K562 (cell line): ENCODE results near the gene COP1. TPM values are rescaled to one million over a fixed set of nuclear protein-coding genes. Genes with fewer than 3 reads are reported as not detected.

ENCODE experiments used
- ATAC-seq: fragments of 200-7000 bp; cut with Tn5 transposase; 3 replicates; pipeline ENCODE4 v1.9.1; 2020; ENCODE audit warnings: moderate library complexity
- BruUV-seq: library from RNA; stranded (reverse); fragments of 400-500 nt; replicated peaks from 2 replicates; lab custom pipeline; 2021; lab: Mats Ljungman, UMichigan
- CTCF ChIA-PET: fragments of 300-600 bp; formaldehyde crosslinking; extraction: SDS; loops from one replicate; lab custom pipeline; 2021; ENCODE audit warnings: low intra/inter-chr PET ratio; lab: Yijun Ruan, JAX
- POLR2A ChIA-PET: fragments of 300-600, 350-650 bp; sonication (Branson Sonifier 250); formaldehyde crosslinking; extraction: SDS; loops from one replicate; lab custom pipeline; 2021; ENCODE audit warnings: antibody characterized with exemption, inconsistent platforms; lab: Yijun Ruan, JAX
- DNase-seq, 4 experiments: peaks; one replicate each; pipeline versions ENCODE4 v3.0.0 to v3.0.0-alpha.2; 2011 to 2018; ENCODE audit warnings: low spot score in 3 of 4, mixed read lengths in 3 of 4; ENCODE audit errors: extremely low read depth in 1 of 4
- FAIRE-seq: peaks from 2 replicates; lab custom pipeline; 2011; peaks lifted over from hg19 to GRCh38; lab: Jason Lieb, UNC
- H2AFZ ChIP-seq: 2 replicates; pipeline ENCODE4 v1.6.0; 2011; ENCODE audit warnings: low read depth, low read length, control low read depth, inconsistent platforms
- H3K27ac ChIP-seq: fragments of 200-600 bp; 3 replicates; pipeline ENCODE4 v1.8.0; 2011; ENCODE audit warnings: low read depth, mild to moderate bottlenecking, control low read depth, inconsistent platforms, low read length, moderate library complexity, mixed read lengths; ENCODE audit errors: extremely low read depth
- H3K27me3 ChIP-seq, 2 experiments: fragments of 300-600 bp in 1 of 2; 2 replicates in 1 of 2; 3 replicates in 1 of 2; pipeline versions ENCODE4 v1.6.0 to v1.8.0; 2011; ENCODE audit warnings: inconsistent platforms in 2 of 2, low read length in 2 of 2, mild to moderate bottlenecking in 1 of 2, mixed read lengths in 1 of 2, moderate library complexity in 1 of 2; ENCODE audit not compliant: control insufficient read depth in 2 of 2, insufficient read depth in 2 of 2
- H3K36me3 ChIP-seq: fragments of 300-600 bp; 3 replicates; pipeline ENCODE4 v1.8.0; 2011; ENCODE audit warnings: mild to moderate bottlenecking, low read length, inconsistent platforms; ENCODE audit not compliant: control insufficient read depth, insufficient read depth
- H3K4me1 ChIP-seq, 2 experiments: fragments of 200-600 bp in 1 of 2; replicated peaks in 1 of 2; 2 replicates in 1 of 2; 3 replicates in 1 of 2; pipeline versions ENCODE4 v1.5.1 to v1.8.0; 2011; ENCODE audit warnings: inconsistent platforms in 2 of 2, low read length in 2 of 2, mild to moderate bottlenecking in 1 of 2, mixed read lengths in 1 of 2, moderate library complexity in 1 of 2; ENCODE audit not compliant: control insufficient read depth in 2 of 2, insufficient read depth in 2 of 2
- H3K4me2 ChIP-seq: 2 replicates; pipeline ENCODE4 v1.6.1; 2011; ENCODE audit warnings: low read length, control low read depth, inconsistent platforms, mixed read lengths; ENCODE audit not compliant: insufficient read depth
- H3K4me3 ChIP-seq: fragments of 200-600 bp; sonication (generic), shearing (Covaris generic); 2 replicates; pipeline ENCODE4 v1.5.1; 2016; ENCODE audit warnings: control low read depth, inconsistent platforms
- H3K79me2 ChIP-seq: fragments of 200-600 bp; 3 replicates; pipeline ENCODE4 v1.8.0; 2011; ENCODE audit warnings: low read length, inconsistent platforms; ENCODE audit not compliant: control insufficient read depth, insufficient read depth
- H3K9ac ChIP-seq, 2 experiments: 2 replicates each; pipeline versions ENCODE4 v1.6.0 to v1.6.1; 2011; ENCODE audit warnings: low read depth in 2 of 2, low read length in 2 of 2, control low read depth in 1 of 2, inconsistent platforms in 1 of 2, mild to moderate bottlenecking in 1 of 2, mixed read lengths in 1 of 2; ENCODE audit not compliant: insufficient read depth in 1 of 2
- H3K9me1 ChIP-seq: one replicate; pipeline ENCODE4 v1.6.0; 2011; ENCODE audit warnings: inconsistent platforms, mild to moderate bottlenecking, low read length, moderate library complexity; ENCODE audit not compliant: control insufficient read depth, insufficient read depth
- H3K9me3 ChIP-seq: replicated peaks from 2 replicates; pipeline ENCODE4 v1.5.1; 2011; ENCODE audit warnings: low read depth, low read length, inconsistent platforms; ENCODE audit not compliant: control insufficient read depth, insufficient read depth
- H4K20me1 ChIP-seq: replicated peaks from 2 replicates; pipeline ENCODE4 v1.6.1; 2011; ENCODE audit warnings: low read length, inconsistent platforms, mixed read lengths; ENCODE audit not compliant: control insufficient read depth, insufficient read depth
- ASH1L ChIP-seq: fragments of 450-650 bp; IDR thresholded peaks from 2 replicates; pipeline ENCODE4 v1.6.1; 2018; ENCODE audit warnings: borderline replicate concordance, mild to moderate bottlenecking, low read depth; ENCODE audit not compliant: partially characterized antibody
- CBX2 ChIP-seq: fragments of 200-600 bp; sonication (generic); IDR thresholded peaks from one replicate; pipeline ENCODE4 v1.6.1; 2012; ENCODE audit warnings: mild to moderate bottlenecking, low read length, inconsistent platforms; ENCODE audit not compliant: insufficient read depth, poor library complexity, severe bottlenecking
- LCOR ChIP-seq: sonication (generic); formaldehyde crosslinking; IDR thresholded peaks from 2 replicates; pipeline ENCODE4 v1.8.0; 2022; ENCODE audit warnings: mild to moderate bottlenecking, missing genetic modification reagents
- NBN ChIP-seq: fragments of 450-650 bp; IDR thresholded peaks from 2 replicates; pipeline ENCODE4 v1.6.1; 2016; ENCODE audit warnings: low read depth, mild to moderate bottlenecking
- NR4A1 ChIP-seq, 2 experiments: fragments of 250-450 bp in 1 of 2; fragments of 450-650 bp in 1 of 2; sonication (Bioruptor Pico) in 1 of 2; IDR thresholded peaks; 2 replicates each; pipeline versions ENCODE4 v1.4.0 to v1.6.1; 2016 to 2020; ENCODE audit warnings: mild to moderate bottlenecking in 2 of 2, missing compliant biosample characterization in 1 of 2, missing genetic modification characterization in 1 of 2, moderate library complexity in 1 of 2
- TRIM24 ChIP-seq, 2 experiments: fragments of 450-650 bp; IDR thresholded peaks; 2 replicates each; pipeline ENCODE4 v1.6.1; 2016
- WHSC1 ChIP-seq: IDR thresholded peaks from one replicate; pipeline ENCODE4 v1.6.1; 2012; ENCODE audit warnings: low read length, control low read depth, inconsistent platforms
- ZKSCAN1 ChIP-seq: fragments of 150-350 bp; IDR thresholded peaks from 2 replicates; pipeline ENCODE4 v1.6.1; 2016; ENCODE audit warnings: low read depth, low read length
- ZNF146 ChIP-seq: IDR thresholded peaks from one replicate; pipeline ENCODE4 v1.6.1; 2018; ENCODE audit warnings: missing compliant biosample characterization; ENCODE audit not compliant: unreplicated experiment
- ZNF280B ChIP-seq: fragments of 250-450 bp; sonication (Bioruptor Pico); IDR thresholded peaks from 2 replicates; pipeline ENCODE4 v1.5.1; 2021; ENCODE audit warnings: mild to moderate bottlenecking
- ZNF354B ChIP-seq: fragments of 250-450 bp; sonication (Bioruptor Pico); IDR thresholded peaks from 2 replicates; pipeline ENCODE4 v1.4.0; 2020
- ZNF561 ChIP-seq: fragments of 450-650 bp; formaldehyde crosslinking; conservative IDR thresholded peaks from 2 replicates; pipeline ENCODE4 v1.4.0; 2020; ENCODE audit warnings: mild to moderate bottlenecking, moderate library complexity
- WGBS: fragments of 100-300 bp; shearing (Covaris generic); methylation state at CpG from one replicate; pipeline ENCODE4 v1.1.6; 2016; ENCODE audit warnings: low coverage, mixed read lengths; ENCODE audit not compliant: insufficient coverage; ENCODE audit errors: missing lambda C conversion rate; 5-methylcytosine and 5-hydroxymethylcytosine counted together
- in situ Hi-C: fragments of 300-500 bp; cut with MboI; formaldehyde crosslinking; loops from 4 replicates; pipeline ENCODE4 v1.15.0; 2018; ENCODE audit warnings: inconsistent platforms, mixed read lengths
- intact Hi-C: fragments of 100-400 bp; cut with micrococcal nuclease; formaldehyde crosslinking; loops from 2 replicates; pipeline ENCODE4 v1.14.2; 2022
- polyA plus RNA-seq, 8 experiments: library from polyadenylated mRNA; depleted of rRNA in 4 of 8; stranded (reverse) in 5 of 8; unstranded in 3 of 8; fragments of >200 nt; fragmentation: Nextera tagmentation in 2 of 8; fragmentation: Illumina TruSeq in 1 of 8; extraction: Ambion mirVana in 2 of 8; extraction: Trizol in 1 of 8; gene quantifications; 2 replicates each; pipeline versions ENCODE4 v1.2.1 to v1.2.3, GENCODE V29; 2011 to 2014; ENCODE audit warnings: inconsistent platforms in 1 of 8, missing spikeins in 1 of 8
- total RNA-seq, 7 experiments: library from RNA; depleted of rRNA in 6 of 7; stranded (reverse); fragments of >200 nt in 6 of 7; fragmentation: Illumina TruSeq in 2 of 7; extraction: Trizol in 2 of 7; gene quantifications; 2 replicates each; pipeline versions ENCODE4 v1.2.1 to v1.2.3, GENCODE V29; 2011 to 2021; ENCODE audit warnings: low replicate concordance in 1 of 7

The COP1 gene
- total and polyA plus RNA-seq, 9 of the 15 experiments (the other 6 are each of a cell fraction or from before 2014, with no cell fraction given) = 25.8 to 77.7 (median 58.6) TPM

- BruUV-seq = no TSS peak
- Histone ChIP-seq H3K36me3 (no peaks in the 10 kb centered on the region), H3K27ac (no peak overlapping the region), H3K9me3 (no peaks in the 10 kb centered on the region), H2AFZ (no peak overlapping the region), H4K20me1 (no peaks in the 10 kb centered on the region), H3K27me3 (no peaks in the 10 kb centered on the region), H3K79me2 (peaks cover 100% of the 10 kb centered on the region), H3K9me1 (no peaks in the 10 kb centered on the region), H3K4me1 (no peaks in the 10 kb centered on the region), H3K4me2 (no peak overlapping the region), H3K4me3 (no peak overlapping the region), H3K9ac (no peak overlapping the region)
- DNase-seq (no peak), FAIRE-seq (no peak), ATAC-seq (no peak)
- WGBS = 82% methylated on average over 3 of the region's 3 CpGs
- in situ Hi-C loops (no loop called here), intact Hi-C loops (no loop called here)
- ChIA-PET POLR2A (interaction anchor here (2.2 to 3.0 kb wide), 2 partner anchors 8 to 14 kb away, joined by 8 to 11 read pairs; partner anchors contain the start of gene COP1), CTCF (no interaction called here)
- TF ChIP-seq ZNF146 (CRISPR knock-in tag) (peak; percentile 26), ZNF561 (no peak), ZNF280B (CRISPR knock-in tag) (no peak)
Measured at GRCh38 chr1:176193663-176194062, 13.4 kb downstream of the COP1 start.

- ChIA-PET CTCF (no interaction called here), POLR2A (interaction anchor here (0.6 to 1.4 kb wide), 2 partner anchors 13 to 27 kb away, joined by 3 to 4 read pairs; no protein-coding TSS in a partner anchor)
- Histone ChIP-seq H2AFZ (no peak overlapping the region), H3K9me3 (no peaks in the 10 kb centered on the region), H3K36me3 (no peaks in the 10 kb centered on the region), H3K4me2 (no peak overlapping the region), H4K20me1 (no peaks in the 10 kb centered on the region), H3K9me1 (no peaks in the 10 kb centered on the region), H3K27ac (no peak overlapping the region), H3K4me3 (no peak overlapping the region), H3K79me2 (peaks cover 100% of the 10 kb centered on the region), H3K4me1 (no peaks in the 10 kb centered on the region), H3K27me3 (no peaks in the 10 kb centered on the region), H3K9ac (no peak overlapping the region)
- TF ChIP-seq NBN (no peak), ZKSCAN1 (no peak), ZNF354B (CRISPR knock-in tag) (no peak), NR4A1 (CRISPR knock-in tag; IDR thresholded peaks at IDR 0.05) (no peak), NR4A1 (tag; IDR thresholded peaks at IDR 0.05) (no peak), TRIM24 (IDR thresholded peaks at IDR 0.05) (no peak), WHSC1 (no peak), CBX2 (no peak), ASH1L (no peak), LCOR (no peak)
- no TSS peak for BruUV-seq
- WGBS = 39% methylated on average over 1 of the region's 1 CpG
- DNase-seq (no peak), FAIRE-seq (no peak), ATAC-seq (no peak)
- intact Hi-C loops = no loop called here
- in situ Hi-C loops = no loop called here
Measured at GRCh38 chr1:176193023-176193422, 14.1 kb downstream of the COP1 start.
